ENCODE measurements around the gene MRPL23. TPM values are rescaled to one million over a fixed set of nuclear protein-coding genes. Genes with fewer than 3 reads are reported as not detected.

Gene MRPL23
- total and polyA plus RNA-seq, 9 of the 15 experiments (the other 6 are each of a cell fraction or from before 2014, with no cell fraction given): 0.44 to 109 (median 37.4) TPM

GRCh38 chr11:1918436-1919315, 28.5 kb upstream of the MRPL23 start:
- H3K9me3 ChIP-seq (replicated peaks; ENCODE audit: control insufficient read depth, insufficient read depth, low read depth, low read length): no peaks in the 10 kb centered on the region; the same call in 1 of the 2 replicates
- TF ChIP-seq EGR1 (conservative IDR thresholded peaks at IDR 0.05) (peak; percentile 37; the same call in 1 of the 2 replicates), MLX (CRISPR knock-in tag; conservative IDR thresholded peaks at IDR 0.05) (no peak), CSDE1 (IDR thresholded peaks at IDR 0.05) (no peak)
- TF ChIP-seq, protein P1, sequence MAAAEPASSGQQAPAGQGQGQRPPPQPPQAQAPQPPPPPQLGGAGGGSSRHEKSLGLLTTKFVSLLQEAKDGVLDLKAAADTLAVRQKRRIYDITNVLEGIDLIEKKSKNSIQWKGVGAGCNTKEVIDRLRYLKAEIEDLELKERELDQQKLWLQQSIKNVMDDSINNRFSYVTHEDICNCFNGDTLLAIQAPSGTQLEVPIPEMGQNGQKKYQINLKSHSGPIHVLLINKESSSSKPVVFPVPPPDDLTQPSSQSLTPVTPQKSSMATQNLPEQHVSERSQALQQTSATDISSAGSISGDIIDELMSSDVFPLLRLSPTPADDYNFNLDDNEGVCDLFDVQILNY (CRISPR knock-in tag; IDR thresholded peaks at IDR 0.05): no peak
- peaks cover 8 to 57% of the 10 kb centered on the region in 2 experiments; a peak in 4 of 5 replicates for H3K27me3 ChIP-seq (ENCODE audit: control insufficient read depth in 2 of 2, insufficient read depth in 2 of 2, low read length in 2 of 2)
- no peaks in the 10 kb centered on the region for H3K9me1 ChIP-seq (ENCODE audit: control insufficient read depth, insufficient read depth, low read length)
- H3K4me2 ChIP-seq (ENCODE audit: insufficient read depth, low read length): no peak overlapping the region
- H3K36me3 ChIP-seq (ENCODE audit: control insufficient read depth, insufficient read depth, low read length): no peaks in the 10 kb centered on the region
- BruUV-seq (replicated peaks): no TSS peak
- ATAC-seq (no peak), DNase-seq (ENCODE audit: extremely low read depth in 1 of 4, low spot score in 3 of 4) (no peak), FAIRE-seq (no peak)
- in situ Hi-C loops (cut with MboI): loop anchor here (5.0 kb wide), 1 partner anchor 36 kb away; no protein-coding TSS in a partner anchor
- H3K4me1 ChIP-seq (replicated peaks in 1 of 2; ENCODE audit: control insufficient read depth in 2 of 2, insufficient read depth in 2 of 2, low read length in 2 of 2): peaks cover 0 to 31% of the 10 kb centered on the region in 2 experiments; a peak in 1 of 5 replicates
- H3K4me3 ChIP-seq: no peak overlapping the region
- CTCF ChIA-PET (ENCODE audit: low intra/inter-chr PET ratio): no interaction called here
- intact Hi-C loops (cut with micrococcal nuclease): no loop called here
- peaks cover 6% of the 10 kb centered on the region; the same call in 1 of the 2 replicates for H4K20me1 ChIP-seq (replicated peaks; ENCODE audit: control insufficient read depth, insufficient read depth, low read length)
- no peak overlapping the region for H2AFZ ChIP-seq (ENCODE audit: low read depth, low read length)
- H3K9ac ChIP-seq (ENCODE audit: insufficient read depth in 1 of 2, low read depth in 2 of 2, low read length in 2 of 2): no peak overlapping the region
- POLR2A ChIA-PET: no interaction called here
- no peaks in the 10 kb centered on the region for H3K79me2 ChIP-seq (ENCODE audit: control insufficient read depth, insufficient read depth, low read length)
- H3K27ac ChIP-seq (ENCODE audit: extremely low read depth, low read depth, low read length): no peak overlapping the region
- 19% methylated on average over 23 of the region's 29 CpGs for WGBS (ENCODE audit: insufficient coverage, low coverage, missing lambda C conversion rate)

All from K562 (cell line).